PC-3 (cell line): Measurements from ENCODE around the gene SDK2. TPM values are rescaled to one million over a fixed set of nuclear protein-coding genes. Genes with fewer than 3 reads are reported as not detected.

Source experiments
- ATAC-seq: fragments of 200-7000 bp; cut with Tn5 transposase; 2 replicates; pipeline ENCODE4 v1.9.1; 2020; ENCODE audit warnings: mild to moderate bottlenecking, moderate library complexity
- BruUV-seq: library from RNA; stranded (reverse); fragments of 400-500 nt; replicated peaks from 2 replicates; lab custom pipeline; 2021; lab: Mats Ljungman, UMichigan
- CTCF ChIA-PET: fragments of 300-600 bp; sonication (Branson Sonifier 250); formaldehyde crosslinking; loops from one replicate; lab custom pipeline; 2022; ENCODE audit warnings: antibody characterized with exemption; lab: Charles Lee
- POLR2A ChIA-PET: fragments of 300-600 bp; sonication (Branson Sonifier 250); formaldehyde crosslinking; loops from one replicate; lab custom pipeline; 2022; ENCODE audit warnings: antibody characterized with exemption; ENCODE audit not compliant: unreplicated experiment; lab: Charles Lee
- DNase-seq: peaks from one replicate; pipeline ENCODE4 v3.0.0-alpha.2; 2015
- H2AFZ ChIP-seq: fragments of 300-600 bp; sonication (generic); 2 replicates; pipeline ENCODE4 v1.6.0; 2016; ENCODE audit warnings: antibody characterized with exemption, low read length
- H3F3A ChIP-seq: fragments of 300-600 bp; sonication (generic); one replicate; pipeline ENCODE4 v1.6.0; 2017; ENCODE audit warnings: antibody characterized with exemption, low read length, control low read depth, mild to moderate bottlenecking; ENCODE audit not compliant: unreplicated experiment
- H3K27ac ChIP-seq: fragments of 300-600 bp; sonication (generic); 2 replicates; pipeline ENCODE4 v1.5.1; 2016; ENCODE audit warnings: mild to moderate bottlenecking, low read length
- H3K27me3 ChIP-seq: fragments of 300-600 bp; sonication (generic); 2 replicates; pipeline ENCODE4 v1.6.1; 2016; ENCODE audit warnings: low read length, mixed read lengths
- H3K36me3 ChIP-seq: fragments of 300-600 bp; sonication (generic); 2 replicates; pipeline ENCODE4 v1.6.1; 2016; ENCODE audit warnings: low read depth, mixed run types, low read length, mixed read lengths
- H3K4me1 ChIP-seq: fragments of 300-600 bp; sonication (generic); 2 replicates; pipeline ENCODE4 v1.5.1; 2016; ENCODE audit warnings: low read length; ENCODE audit not compliant: insufficient read depth
- H3K4me2 ChIP-seq: fragments of 300-600 bp; sonication (generic); 2 replicates; pipeline ENCODE4 v1.6.0; 2016; ENCODE audit warnings: low read length
- H3K4me3 ChIP-seq: fragments of 300-600 bp; sonication (generic); 2 replicates; pipeline ENCODE4 v1.5.1; 2016; ENCODE audit warnings: mild to moderate bottlenecking, low read length, mixed read lengths
- H3K79me2 ChIP-seq: fragments of 300-600 bp; sonication (generic); 2 replicates; pipeline ENCODE4 v1.6.1; 2017; ENCODE audit warnings: low read length, mixed read lengths
- H3K9ac ChIP-seq: fragments of 300-600 bp; sonication (generic); 2 replicates; pipeline ENCODE4 v1.6.0; 2016; ENCODE audit warnings: mild to moderate bottlenecking, low read length
- H3K9me2 ChIP-seq: fragments of 300-600 bp; sonication (generic); replicated peaks from 2 replicates; pipeline ENCODE4 v1.6.1; 2016; ENCODE audit warnings: mixed run types, low read length, mixed read lengths
- H3K9me3 ChIP-seq: fragments of 300-600 bp; sonication (generic); 2 replicates; pipeline ENCODE4 v1.6.1; 2016; ENCODE audit warnings: low read length, mixed read lengths
- H4K20me1 ChIP-seq: fragments of 300-600 bp; sonication (generic); 2 replicates; pipeline ENCODE4 v1.6.1; 2016; ENCODE audit warnings: low read length, mixed read lengths
- CTCF ChIP-seq: fragments of 300-600 bp; sonication (generic); conservative IDR thresholded peaks from 2 replicates; pipeline ENCODE4 v1.5.1; 2017; ENCODE audit warnings: antibody characterized with exemption, low read depth, mild to moderate bottlenecking, low read length
- EZH2 ChIP-seq: fragments of 300-600 bp; sonication (generic); IDR thresholded peaks from one replicate; pipeline ENCODE4 v1.6.1; 2017; ENCODE audit warnings: antibody characterized with exemption, mild to moderate bottlenecking, low read length; ENCODE audit not compliant: unreplicated experiment
- EZH2phosphoT487 ChIP-seq: fragments of 300-600 bp; sonication (generic); IDR thresholded peaks from 2 replicates; pipeline ENCODE4 v1.6.1; 2018; ENCODE audit warnings: mild to moderate bottlenecking, antibody characterized with exemption, low read length, borderline replicate concordance
- intact Hi-C: fragments of 100-400 bp; cut with micrococcal nuclease; formaldehyde crosslinking; loops from 2 replicates; pipeline ENCODE4 v1.9.0; 2023
- total RNA-seq: library from RNA; depleted of rRNA; stranded (reverse); fragments of >200 nt; gene quantifications from 2 replicates; pipeline ENCODE4 v1.2.3, GENCODE V29; 2014

Gene SDK2
- total RNA-seq, 1 experiment from 2014 or later: 0.07 TPM

GRCh38 chr17:73503560-73503959 is 140.7 kb downstream of the SDK2 start:
- no peak overlapping the region for H3K9ac ChIP-seq
- TF ChIP-seq EZH2 (no peak), CTCF (no peak), EZH2phosphoT487 (no peak)
- no peaks in the 10 kb centered on the region for H3K79me2 ChIP-seq
- H3K9me2 ChIP-seq: no peaks in the 10 kb centered on the region
- H3K27me3 ChIP-seq: peaks cover 58% of the 10 kb centered on the region
- CTCF ChIA-PET: no interaction called here
- H3K9me3 ChIP-seq: no peaks in the 10 kb centered on the region
- ATAC-seq: no peak
- no peak overlapping the region for H2AFZ ChIP-seq
- no peak overlapping the region for H3K27ac ChIP-seq
- H3K36me3 ChIP-seq: no peaks in the 10 kb centered on the region
- POLR2A ChIA-PET: no interaction called here
- DNase-seq: no peak
- H3K4me3 ChIP-seq: no peak overlapping the region
- H4K20me1 ChIP-seq: no peaks in the 10 kb centered on the region
- no peak overlapping the region for H3K4me2 ChIP-seq
- intact Hi-C loops: no loop called here
- no peaks in the 10 kb centered on the region for H3K4me1 ChIP-seq
- no TSS peak for BruUV-seq
- no peaks in the 10 kb centered on the region for H3F3A ChIP-seq

GRCh38 chr17:73500414-73500999 is 143.7 kb downstream of the SDK2 start:
- H3K79me2 ChIP-seq: no peaks in the 10 kb centered on the region
- DNase-seq (no peak), ATAC-seq (no peak)
- no peak for TF ChIP-seq EZH2
- TF ChIP-seq CTCF: no peak
- no peak for TF ChIP-seq EZH2phosphoT487
- H2AFZ ChIP-seq: no peak overlapping the region
- H3K9me3 ChIP-seq: no peaks in the 10 kb centered on the region
- H3K4me2 ChIP-seq: no peak overlapping the region
- ChIA-PET CTCF (no interaction called here), POLR2A (no interaction called here)
- H3K9me2 ChIP-seq: no peaks in the 10 kb centered on the region
- no TSS peak for BruUV-seq
- no peak overlapping the region for H3K27ac ChIP-seq
- H3F3A ChIP-seq: no peaks in the 10 kb centered on the region
- intact Hi-C loops: no loop called here
- H3K4me3 ChIP-seq: no peak overlapping the region
- H3K4me1 ChIP-seq: no peaks in the 10 kb centered on the region
- peaks cover 75% of the 10 kb centered on the region for H3K27me3 ChIP-seq
- H4K20me1 ChIP-seq: no peaks in the 10 kb centered on the region
- no peak overlapping the region for H3K9ac ChIP-seq
- H3K36me3 ChIP-seq: no peaks in the 10 kb centered on the region

GRCh38 chr17:73498886-73499554 is 145.2 kb downstream of the SDK2 start:
- peaks cover 84% of the 10 kb centered on the region for H3K27me3 ChIP-seq

More at GRCh38 chr17:73498886-73499554, 145.2 kb downstream of the SDK2 start:
- H3K4me3 ChIP-seq: no peak overlapping the region
- no peaks in the 10 kb centered on the region for H3K79me2 ChIP-seq
- H3F3A ChIP-seq: no peaks in the 10 kb centered on the region
- POLR2A ChIA-PET: no interaction called here
- no TSS peak for BruUV-seq
- intact Hi-C loops: no loop called here
- no peaks in the 10 kb centered on the region for H3K4me1 ChIP-seq
- TF ChIP-seq CTCF (no peak), EZH2 (no peak), EZH2phosphoT487 (no peak)
- H3K9me2 ChIP-seq: no peaks in the 10 kb centered on the region
- no peak overlapping the region for H2AFZ ChIP-seq
- no peaks in the 10 kb centered on the region for H3K9me3 ChIP-seq
- no peak overlapping the region for H3K9ac ChIP-seq
- no peak overlapping the region for H3K27ac ChIP-seq
- ATAC-seq (no peak), DNase-seq (no peak)
- H4K20me1 ChIP-seq: no peaks in the 10 kb centered on the region
- no peaks in the 10 kb centered on the region for H3K36me3 ChIP-seq
- CTCF ChIA-PET: no interaction called here
- no peak overlapping the region for H3K4me2 ChIP-seq
